ENCODE results near the gene CHST14. TPM values are rescaled to one million over a fixed set of nuclear protein-coding genes. Genes with fewer than 3 reads are reported as not detected.
A peak's percentile ranks its signal among the peaks of the same experiment; 100 is the strongest.

CHST14 gene
- total and polyA plus RNA-seq, 4 donors, result 9.8 to 20.0 (median 12.0) TPM

GRCh38 chr15:40443255-40443654 is 27.5 kb upstream of the CHST14 start:
- H3K4me3 ChIP-seq, result no peak overlapping the region
- H3K36me3 ChIP-seq (ENCODE audit: control insufficient read depth in 4 of 4, insufficient read depth in 4 of 4, low read length in 4 of 4), result no peaks in the 10 kb centered on the region
- peaks cover 0 to 8% (median 6%) of the 10 kb centered on the region in 3 donors for H3K27me3 ChIP-seq (ENCODE audit: control insufficient read depth in 3 of 3, insufficient read depth in 3 of 3, low read length in 2 of 3)
- no peak for TF ChIP-seq CTCF (IDR thresholded peaks at IDR 0.05; ENCODE audit: control extremely low read depth, extremely low read depth)
- no peaks in the 10 kb centered on the region for H3K9me3 ChIP-seq (ENCODE audit: control insufficient read depth in 4 of 4, insufficient read depth in 3 of 4, low read length in 3 of 4)
- WGBS, 2 donors, result 83 to 91% methylated on average over 4 of the region's 4 CpGs
- H3K9ac ChIP-seq (ENCODE audit: insufficient read depth in 1 of 2, low read length in 2 of 2), result no peak overlapping the region
- no peak for ATAC-seq (ENCODE audit: insufficient read depth, low FRiP score)
- peaks cover 5 to 50% (median 12%) of the 10 kb centered on the region in 5 donors for H3K4me1 ChIP-seq (ENCODE audit: control insufficient read depth in 5 of 5, insufficient read depth in 5 of 5, low read length in 5 of 5)
- peak overlapping the region in 1 of 2 donors; percentile 83 for H3K27ac ChIP-seq (ENCODE audit: low read depth in 1 of 2, low read length in 1 of 2)
- no peak for DNase-seq

- DNase-seq, result no peak
- Histone ChIP-seq H3K4me1 (ENCODE audit: control insufficient read depth in 5 of 5, insufficient read depth in 5 of 5, low read length in 5 of 5) (peaks cover 5 to 47% (median 12%) of the 10 kb centered on the region in 5 donors), H3K4me3 (no peak overlapping the region)
Measured at GRCh38 chr15:40443846-40444245, 26.9 kb upstream of the CHST14 start.

GRCh38 chr15:40444736-40445135 is 26.0 kb upstream of the CHST14 start:
- TF ChIP-seq CTCF (IDR thresholded peaks at IDR 0.05; ENCODE audit: control extremely low read depth, extremely low read depth), result no peak
- DNase-seq (no peak), ATAC-seq (ENCODE audit: insufficient read depth, low FRiP score) (no peak)
- no peak overlapping the region for H3K27ac ChIP-seq (ENCODE audit: low read depth in 1 of 2, low read length in 1 of 2)
- 60 to 80% methylated on average over 5 of the region's 5 CpGs for WGBS, 2 donors
- H3K4me3 ChIP-seq, result no peak overlapping the region
- H3K9me3 ChIP-seq (ENCODE audit: control insufficient read depth in 4 of 4, insufficient read depth in 3 of 4, low read length in 3 of 4), result no peaks in the 10 kb centered on the region
- H3K36me3 ChIP-seq (ENCODE audit: control insufficient read depth in 4 of 4, insufficient read depth in 4 of 4, low read length in 4 of 4), result no peaks in the 10 kb centered on the region
- no peak overlapping the region for H3K9ac ChIP-seq (ENCODE audit: insufficient read depth in 1 of 2, low read length in 2 of 2)
- H3K27me3 ChIP-seq (ENCODE audit: control insufficient read depth in 3 of 3, insufficient read depth in 3 of 3, low read length in 2 of 3), result peaks cover 0 to 2% (median under 1%) of the 10 kb centered on the region in 3 donors
- peaks cover 5 to 38% (median 12%) of the 10 kb centered on the region in 5 donors for H3K4me1 ChIP-seq (ENCODE audit: control insufficient read depth in 5 of 5, insufficient read depth in 5 of 5, low read length in 5 of 5)

More at GRCh38 chr15:40443846-40444245, 26.9 kb upstream of the CHST14 start:
- 64% methylated on average over 3 of the region's 3 CpGs for WGBS, 2 donors
- H3K9me3 ChIP-seq (ENCODE audit: control insufficient read depth in 4 of 4, insufficient read depth in 3 of 4, low read length in 3 of 4), result no peaks in the 10 kb centered on the region
- H3K27me3 ChIP-seq (ENCODE audit: control insufficient read depth in 3 of 3, insufficient read depth in 3 of 3, low read length in 2 of 3), result peaks cover 0 to 5% (median 3%) of the 10 kb centered on the region in 3 donors
- no peak overlapping the region for H3K9ac ChIP-seq (ENCODE audit: insufficient read depth in 1 of 2, low read length in 2 of 2)
- ATAC-seq (ENCODE audit: insufficient read depth, low FRiP score), result no peak
- H3K27ac ChIP-seq (ENCODE audit: low read depth in 1 of 2, low read length in 1 of 2), result peak overlapping the region in 1 of 2 donors; percentile 83
- TF ChIP-seq CTCF (IDR thresholded peaks at IDR 0.05; ENCODE audit: control extremely low read depth, extremely low read depth), result no peak
- no peaks in the 10 kb centered on the region for H3K36me3 ChIP-seq (ENCODE audit: control insufficient read depth in 4 of 4, insufficient read depth in 4 of 4, low read length in 4 of 4)

- Histone ChIP-seq H3K9me3 (ENCODE audit: control insufficient read depth in 4 of 4, insufficient read depth in 3 of 4, low read length in 3 of 4) (no peaks in the 10 kb centered on the region), H3K4me3 (no peak overlapping the region), H3K9ac (ENCODE audit: insufficient read depth in 1 of 2, low read length in 2 of 2) (no peak overlapping the region), H3K36me3 (ENCODE audit: control insufficient read depth in 4 of 4, insufficient read depth in 4 of 4, low read length in 4 of 4) (no peaks in the 10 kb centered on the region), H3K4me1 (ENCODE audit: control insufficient read depth in 5 of 5, insufficient read depth in 5 of 5, low read length in 5 of 5) (peaks cover 5 to 32% (median 13%) of the 10 kb centered on the region in 5 donors), H3K27me3 (ENCODE audit: control insufficient read depth in 3 of 3, insufficient read depth in 3 of 3, low read length in 2 of 3) (no peaks in the 10 kb centered on the region), H3K27ac (ENCODE audit: low read depth in 1 of 2, low read length in 1 of 2) (peak overlapping the region in 1 of 2 donors; percentile 18)
- no peak for ATAC-seq (ENCODE audit: insufficient read depth, low FRiP score)
- peak; percentile 57 to 82 (median 75) for DNase-seq
- 51 to 58% methylated on average over 9 of the region's 9 CpGs for WGBS, 2 donors
- TF ChIP-seq CTCF (IDR thresholded peaks at IDR 0.05; ENCODE audit: control extremely low read depth, extremely low read depth), result no peak
Measured at GRCh38 chr15:40445421-40445922, 25.3 kb upstream of the CHST14 start.

All from lung (tissue), 12 donors.